ENCODE measurements around the gene SPATA2L.
A peak's percentile ranks its signal among the peaks of the same experiment; 100 is the strongest.

SPATA2L gene

GRCh38 chr16:89701425-89702406, at the start of gene SPATA2L:
Gene SPATA2L (minus strand): TSS chr16:89701705. CDS start chr16:89701232, 473 bp downstream.
- peak; percentile 93 for DNase-seq (ENCODE audit: low read depth)
- H3K4me3 ChIP-seq (ENCODE audit: low read depth, low read length): peak within 1 kb of the TSS; percentile 49
- peak; percentile 65 for TF ChIP-seq POLR2A (IDR thresholded peaks at IDR 0.05; ENCODE audit: extremely low read depth, insufficient read length)
- peak; percentile 41 for TF ChIP-seq MYC (IDR thresholded peaks at IDR 0.05; ENCODE audit: low read depth, low read length)
- TF ChIP-seq, protein P1, sequence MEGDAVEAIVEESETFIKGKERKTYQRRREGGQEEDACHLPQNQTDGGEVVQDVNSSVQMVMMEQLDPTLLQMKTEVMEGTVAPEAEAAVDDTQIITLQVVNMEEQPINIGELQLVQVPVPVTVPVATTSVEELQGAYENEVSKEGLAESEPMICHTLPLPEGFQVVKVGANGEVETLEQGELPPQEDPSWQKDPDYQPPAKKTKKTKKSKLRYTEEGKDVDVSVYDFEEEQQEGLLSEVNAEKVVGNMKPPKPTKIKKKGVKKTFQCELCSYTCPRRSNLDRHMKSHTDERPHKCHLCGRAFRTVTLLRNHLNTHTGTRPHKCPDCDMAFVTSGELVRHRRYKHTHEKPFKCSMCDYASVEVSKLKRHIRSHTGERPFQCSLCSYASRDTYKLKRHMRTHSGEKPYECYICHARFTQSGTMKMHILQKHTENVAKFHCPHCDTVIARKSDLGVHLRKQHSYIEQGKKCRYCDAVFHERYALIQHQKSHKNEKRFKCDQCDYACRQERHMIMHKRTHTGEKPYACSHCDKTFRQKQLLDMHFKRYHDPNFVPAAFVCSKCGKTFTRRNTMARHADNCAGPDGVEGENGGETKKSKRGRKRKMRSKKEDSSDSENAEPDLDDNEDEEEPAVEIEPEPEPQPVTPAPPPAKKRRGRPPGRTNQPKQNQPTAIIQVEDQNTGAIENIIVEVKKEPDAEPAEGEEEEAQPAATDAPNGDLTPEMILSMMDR (IDR thresholded peaks at IDR 0.05; ENCODE audit: low read depth, low read length): peak; percentile 6
- TF ChIP-seq, protein P2, sequence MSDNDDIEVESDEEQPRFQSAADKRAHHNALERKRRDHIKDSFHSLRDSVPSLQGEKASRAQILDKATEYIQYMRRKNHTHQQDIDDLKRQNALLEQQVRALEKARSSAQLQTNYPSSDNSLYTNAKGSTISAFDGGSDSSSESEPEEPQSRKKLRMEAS (IDR thresholded peaks at IDR 0.05; ENCODE audit: low read depth, low read length): peak; percentile 75

DNA sequence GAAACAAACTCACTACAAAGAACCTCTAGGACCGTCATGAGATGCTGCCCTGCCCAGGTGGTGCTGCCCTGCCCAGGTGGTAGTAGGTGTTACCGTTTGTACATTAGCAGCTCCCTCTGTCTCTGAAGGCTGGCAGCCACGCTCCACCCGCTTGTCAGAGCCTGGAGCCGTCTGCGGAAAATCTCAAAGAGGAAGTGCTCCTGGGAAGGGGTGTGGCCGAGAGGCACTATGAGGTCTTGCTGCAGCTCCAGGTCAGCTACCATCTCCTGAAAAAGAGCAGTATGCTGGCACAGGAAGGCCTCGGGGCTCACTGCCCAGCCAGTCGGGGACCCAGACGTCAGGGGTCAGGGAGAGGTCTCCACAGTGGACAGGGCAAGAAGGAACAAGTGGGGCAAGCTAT, 48.1 kb upstream of the SPATA2L start:
- TF ChIP-seq, protein P2 (IDR thresholded peaks at IDR 0.05; ENCODE audit: low read depth, low read length): no peak
- TF ChIP-seq POLR2A (IDR thresholded peaks at IDR 0.05; ENCODE audit: extremely low read depth, insufficient read length): no peak
- TF ChIP-seq, protein P1 (IDR thresholded peaks at IDR 0.05; ENCODE audit: low read depth, low read length): no peak
- no peak for TF ChIP-seq MYC (IDR thresholded peaks at IDR 0.05; ENCODE audit: low read depth, low read length)
- DNase-seq (ENCODE audit: low read depth): no peak
- no peak overlapping the region for H3K4me3 ChIP-seq (ENCODE audit: low read depth, low read length)

DNA sequence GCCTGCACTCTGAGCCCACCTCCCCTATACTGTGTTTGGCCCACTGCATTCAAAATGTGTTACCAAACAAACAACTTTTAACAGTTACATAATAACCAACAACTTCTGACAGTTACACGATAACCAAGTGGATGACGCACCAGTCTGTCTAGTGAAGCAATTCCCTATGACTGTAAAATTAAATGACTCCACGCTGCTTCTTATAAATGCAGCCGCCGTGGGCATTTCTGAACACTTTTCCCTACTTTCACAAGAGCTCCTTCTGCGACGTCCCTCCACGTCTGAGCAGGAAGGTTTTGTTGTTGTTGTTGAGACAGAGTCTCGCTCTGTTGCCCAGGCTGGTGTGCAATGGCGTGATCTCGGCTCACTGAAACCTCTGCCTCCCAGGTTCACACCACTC, 47.4 kb upstream of the SPATA2L start:
- TF ChIP-seq, protein P1 (IDR thresholded peaks at IDR 0.05; ENCODE audit: low read depth, low read length): no peak
- TF ChIP-seq POLR2A (IDR thresholded peaks at IDR 0.05; ENCODE audit: extremely low read depth, insufficient read length) (no peak), MYC (IDR thresholded peaks at IDR 0.05; ENCODE audit: low read depth, low read length) (no peak)
- TF ChIP-seq, protein P2 (IDR thresholded peaks at IDR 0.05; ENCODE audit: low read depth, low read length): no peak
- no peak overlapping the region for H3K4me3 ChIP-seq (ENCODE audit: low read depth, low read length)
- DNase-seq (ENCODE audit: low read depth): no peak

DNA sequence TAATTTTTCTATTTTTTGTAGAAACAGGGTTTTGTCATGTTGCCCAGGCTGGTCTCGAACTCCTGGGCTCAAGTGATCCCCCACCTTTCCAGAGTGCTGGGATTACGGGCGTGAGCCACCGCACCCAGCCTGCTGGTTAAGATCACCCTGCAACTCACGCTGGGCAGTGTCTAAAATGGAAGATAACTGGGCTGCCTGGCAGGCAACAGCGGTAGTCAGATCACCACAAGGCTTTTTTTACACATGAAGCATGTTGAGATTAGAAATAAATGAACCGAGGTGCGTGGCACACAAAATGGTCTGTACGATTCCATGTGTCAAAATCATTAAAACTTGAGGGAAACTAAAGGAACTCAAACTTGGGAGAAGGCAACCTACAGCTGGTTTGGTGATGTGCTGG, 46.6 kb upstream of the SPATA2L start:
- no peak overlapping the region for H3K4me3 ChIP-seq (ENCODE audit: low read depth, low read length)
- TF ChIP-seq, protein P2 (IDR thresholded peaks at IDR 0.05; ENCODE audit: low read depth, low read length): no peak
- TF ChIP-seq MYC (IDR thresholded peaks at IDR 0.05; ENCODE audit: low read depth, low read length): no peak
- no peak for TF ChIP-seq POLR2A (IDR thresholded peaks at IDR 0.05; ENCODE audit: extremely low read depth, insufficient read length)
- TF ChIP-seq, protein P1 (IDR thresholded peaks at IDR 0.05; ENCODE audit: low read depth, low read length): no peak
- no peak for DNase-seq (ENCODE audit: low read depth)

DNA sequence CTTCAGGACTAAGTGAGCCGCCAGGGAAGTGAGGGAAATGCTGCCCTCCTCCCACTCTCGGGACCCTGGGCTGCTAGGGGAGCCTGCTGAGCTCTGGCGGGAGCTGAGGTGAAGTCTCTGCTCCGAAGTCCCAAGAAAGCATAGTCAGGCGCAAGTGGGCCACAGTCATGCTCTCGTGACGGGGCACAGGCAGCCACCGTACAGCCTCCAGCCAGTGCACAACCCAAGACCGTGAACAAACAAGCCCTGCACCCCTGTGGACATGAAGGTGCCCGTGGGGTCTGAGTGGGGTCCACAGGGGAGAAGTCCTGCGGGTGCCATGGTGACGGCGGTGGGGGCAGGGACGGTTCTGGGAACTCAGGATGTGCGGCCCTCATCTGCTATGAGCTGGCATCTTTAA, 44.5 kb upstream of the SPATA2L start:
- no peak for TF ChIP-seq POLR2A (IDR thresholded peaks at IDR 0.05; ENCODE audit: extremely low read depth, insufficient read length)
- no peak for TF ChIP-seq MYC (IDR thresholded peaks at IDR 0.05; ENCODE audit: low read depth, low read length)
- TF ChIP-seq, protein P2 (IDR thresholded peaks at IDR 0.05; ENCODE audit: low read depth, low read length): no peak
- TF ChIP-seq, protein P1 (IDR thresholded peaks at IDR 0.05; ENCODE audit: low read depth, low read length): no peak
- DNase-seq (ENCODE audit: low read depth): no peak
- no peak overlapping the region for H3K4me3 ChIP-seq (ENCODE audit: low read depth, low read length)

All from NB4 (cell line).